ENCODE results near the gene TAGLN2.

Gene TAGLN2

DNA sequence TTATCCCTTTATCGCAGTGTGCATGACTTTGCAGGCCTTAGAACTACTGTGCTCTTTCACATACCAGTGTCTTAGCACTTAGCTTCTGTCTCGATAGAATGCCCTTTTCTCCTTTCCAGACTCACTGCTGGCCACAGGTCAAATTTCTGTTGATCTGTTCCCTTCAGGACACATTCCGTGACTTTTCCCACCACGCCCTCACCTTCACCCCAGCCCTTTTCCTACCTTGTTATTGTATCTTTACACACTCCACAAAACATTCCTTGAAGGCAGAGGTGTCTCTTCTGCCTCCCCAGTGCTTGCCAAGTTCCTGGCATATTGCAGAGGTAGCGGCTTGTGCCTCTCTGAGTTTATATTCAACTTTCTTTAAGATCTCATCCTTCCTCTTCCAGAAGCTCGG is 23.8 kb upstream of the TAGLN2 start:
- H3K4me1 ChIP-seq (ENCODE audit: control insufficient read depth in 1 of 2, insufficient read depth in 1 of 2, low read depth in 1 of 2, low read length in 1 of 2) = peaks cover 4 to 8% of the 10 kb centered on the region in 2 experiments
- no peak overlapping the region for H3K4me3 ChIP-seq (ENCODE audit: low read depth in 1 of 2, low read length in 1 of 2)
- H3K36me3 ChIP-seq = no peaks in the 10 kb centered on the region
- TF ChIP-seq, protein P1, sequence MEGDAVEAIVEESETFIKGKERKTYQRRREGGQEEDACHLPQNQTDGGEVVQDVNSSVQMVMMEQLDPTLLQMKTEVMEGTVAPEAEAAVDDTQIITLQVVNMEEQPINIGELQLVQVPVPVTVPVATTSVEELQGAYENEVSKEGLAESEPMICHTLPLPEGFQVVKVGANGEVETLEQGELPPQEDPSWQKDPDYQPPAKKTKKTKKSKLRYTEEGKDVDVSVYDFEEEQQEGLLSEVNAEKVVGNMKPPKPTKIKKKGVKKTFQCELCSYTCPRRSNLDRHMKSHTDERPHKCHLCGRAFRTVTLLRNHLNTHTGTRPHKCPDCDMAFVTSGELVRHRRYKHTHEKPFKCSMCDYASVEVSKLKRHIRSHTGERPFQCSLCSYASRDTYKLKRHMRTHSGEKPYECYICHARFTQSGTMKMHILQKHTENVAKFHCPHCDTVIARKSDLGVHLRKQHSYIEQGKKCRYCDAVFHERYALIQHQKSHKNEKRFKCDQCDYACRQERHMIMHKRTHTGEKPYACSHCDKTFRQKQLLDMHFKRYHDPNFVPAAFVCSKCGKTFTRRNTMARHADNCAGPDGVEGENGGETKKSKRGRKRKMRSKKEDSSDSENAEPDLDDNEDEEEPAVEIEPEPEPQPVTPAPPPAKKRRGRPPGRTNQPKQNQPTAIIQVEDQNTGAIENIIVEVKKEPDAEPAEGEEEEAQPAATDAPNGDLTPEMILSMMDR (IDR thresholded peaks at IDR 0.05) = no peak
- H3K27ac ChIP-seq = no peak overlapping the region
- H3K27me3 ChIP-seq = peaks cover 54% of the 10 kb centered on the region
- H3K9me3 ChIP-seq = no peaks in the 10 kb centered on the region

DNA sequence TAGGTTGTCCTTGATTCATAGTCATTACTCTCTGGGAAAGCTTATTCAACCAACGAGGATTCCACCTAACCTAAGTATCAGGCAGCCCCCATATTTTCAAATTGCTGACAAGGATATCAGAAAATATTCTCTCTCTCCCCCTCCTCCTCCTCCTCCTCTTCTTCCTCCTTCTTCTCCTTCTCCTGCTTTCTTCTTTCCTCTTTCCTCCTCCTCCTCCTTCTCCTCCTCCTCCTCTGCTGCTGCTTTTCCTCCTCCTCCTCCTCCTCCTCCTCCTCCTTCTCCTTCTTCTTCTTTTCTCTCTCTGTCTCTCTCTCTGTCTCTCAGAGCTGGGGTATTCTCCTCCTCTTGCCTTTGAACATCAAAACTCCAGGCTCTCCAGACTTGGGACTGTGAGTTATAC is 22.6 kb upstream of the TAGLN2 start:
- Histone ChIP-seq H3K27me3 (peaks cover 60% of the 10 kb centered on the region), H3K4me1 (ENCODE audit: control insufficient read depth in 1 of 2, insufficient read depth in 1 of 2, low read depth in 1 of 2, low read length in 1 of 2) (peaks cover 4 to 8% of the 10 kb centered on the region in 2 experiments), H3K4me3 (ENCODE audit: low read depth in 1 of 2, low read length in 1 of 2) (no peak overlapping the region), H3K36me3 (no peaks in the 10 kb centered on the region), H3K27ac (no peak overlapping the region), H3K9me3 (no peaks in the 10 kb centered on the region)
- TF ChIP-seq, protein P1 (IDR thresholded peaks at IDR 0.05) = no peak

DNA sequence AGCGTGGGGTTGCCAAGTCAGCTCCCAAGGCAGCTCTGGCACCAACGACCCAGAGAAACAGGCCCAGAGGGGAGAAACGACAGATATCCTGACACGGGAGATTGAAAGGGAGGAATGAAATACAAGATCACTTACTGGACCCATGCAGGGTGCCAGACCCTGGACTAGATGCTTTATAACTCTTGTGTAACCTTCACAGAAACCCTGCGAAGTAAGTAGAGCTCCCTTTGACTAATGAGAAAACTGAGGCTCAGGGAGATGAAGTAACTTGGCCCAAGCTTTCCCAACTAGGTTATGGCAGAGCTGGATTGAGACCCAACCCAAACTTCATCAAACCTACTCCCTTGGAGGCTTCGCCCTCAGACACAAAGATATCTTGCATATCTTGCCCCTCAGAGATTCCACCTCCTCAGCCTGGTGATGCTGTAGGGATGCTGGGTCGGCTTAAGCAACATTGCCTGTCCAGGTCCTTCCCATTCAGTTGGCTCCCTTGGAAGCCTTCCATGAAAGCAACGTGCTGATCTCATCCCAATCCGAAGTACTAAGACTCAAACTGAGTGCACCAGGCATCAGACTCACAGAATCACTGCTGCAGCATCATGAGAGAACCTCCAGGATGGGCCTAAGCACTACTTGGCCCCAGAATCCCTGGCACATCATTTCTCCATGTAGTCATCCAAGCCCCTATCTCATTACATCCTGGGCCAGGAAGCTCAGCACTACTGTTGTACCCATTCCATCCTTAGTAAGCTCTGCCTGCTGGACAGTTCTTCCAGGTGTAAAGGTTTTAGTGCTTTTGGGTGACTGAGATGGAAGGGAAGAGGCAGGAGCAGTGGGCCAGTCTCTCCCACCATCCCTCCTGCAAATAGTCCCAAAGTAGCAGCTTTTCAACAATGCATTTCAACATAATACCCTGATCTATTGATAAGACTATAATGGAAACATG is 21.2 kb upstream of the TAGLN2 start:
- Histone ChIP-seq H3K9me3 (no peaks in the 10 kb centered on the region), H3K4me3 (ENCODE audit: low read depth in 1 of 2, low read length in 1 of 2) (no peak overlapping the region), H3K36me3 (no peaks in the 10 kb centered on the region), H3K27ac (no peak overlapping the region), H3K27me3 (peaks cover 63% of the 10 kb centered on the region), H3K4me1 (ENCODE audit: control insufficient read depth in 1 of 2, insufficient read depth in 1 of 2, low read depth in 1 of 2, low read length in 1 of 2) (peaks cover 4 to 8% of the 10 kb centered on the region in 2 experiments)
- TF ChIP-seq, protein P1 (IDR thresholded peaks at IDR 0.05) = no peak

DNA sequence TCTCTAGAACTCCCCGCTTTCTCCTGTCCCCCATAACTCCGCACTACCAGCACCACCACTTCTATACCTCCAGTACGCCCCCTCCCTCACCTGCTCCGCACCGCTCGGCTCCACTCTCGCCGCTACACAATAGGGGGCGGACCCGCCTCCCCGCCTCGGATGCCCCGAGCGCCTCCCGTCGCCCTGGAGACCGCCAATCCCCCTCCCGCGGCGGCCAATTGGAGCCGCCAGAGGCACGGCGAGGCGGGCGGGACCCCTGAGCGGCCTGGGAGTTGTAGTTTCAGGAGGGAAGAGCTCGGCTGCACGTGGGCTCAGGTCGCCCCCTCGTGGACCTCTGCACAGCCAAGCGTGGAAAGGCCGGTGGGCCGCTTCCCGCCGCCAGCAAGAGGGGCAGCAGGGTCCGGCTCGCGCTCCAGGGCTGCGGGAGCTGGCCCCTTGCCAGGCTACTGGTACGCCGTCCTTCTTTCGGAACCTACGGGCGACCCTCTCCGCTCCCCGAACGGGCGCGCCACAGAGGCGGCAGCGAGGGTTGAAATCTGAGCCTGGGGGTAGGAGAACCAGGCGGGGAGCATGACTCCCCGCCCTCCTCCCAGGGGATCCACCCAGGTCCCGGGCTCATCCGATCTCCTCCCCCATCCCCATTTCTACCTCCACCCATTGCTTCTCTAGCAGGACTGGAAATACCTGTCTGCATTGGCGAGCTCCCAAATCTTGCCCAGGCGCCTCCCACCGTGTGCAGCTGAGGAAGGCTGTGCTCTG is 20.4 kb upstream of the TAGLN2 start, which contains the start of gene IGSF9:
TSS of gene IGSF9 (minus strand) at position 131 of the 759 bp plus-strand sequence. CDS start 2,159 bp downstream, outside the sequence.
- no peak within 1 kb of the TSS for H3K27ac ChIP-seq
- H3K4me1 ChIP-seq (ENCODE audit: control insufficient read depth in 1 of 2, insufficient read depth in 1 of 2, low read depth in 1 of 2, low read length in 1 of 2) = peaks cover 4 to 8% of the 10 kb centered on the region in 2 experiments
- TF ChIP-seq, protein P1 (IDR thresholded peaks at IDR 0.05) = no peak
- no peaks in the 10 kb centered on the region for H3K36me3 ChIP-seq
- peak within 1 kb of the TSS in 1 of 2 experiments; percentile 10 for H3K4me3 ChIP-seq (ENCODE audit: low read depth in 1 of 2, low read length in 1 of 2)
- H3K9me3 ChIP-seq = no peaks in the 10 kb centered on the region
- H3K27me3 ChIP-seq = peaks cover 62% of the 10 kb centered on the region

DNA sequence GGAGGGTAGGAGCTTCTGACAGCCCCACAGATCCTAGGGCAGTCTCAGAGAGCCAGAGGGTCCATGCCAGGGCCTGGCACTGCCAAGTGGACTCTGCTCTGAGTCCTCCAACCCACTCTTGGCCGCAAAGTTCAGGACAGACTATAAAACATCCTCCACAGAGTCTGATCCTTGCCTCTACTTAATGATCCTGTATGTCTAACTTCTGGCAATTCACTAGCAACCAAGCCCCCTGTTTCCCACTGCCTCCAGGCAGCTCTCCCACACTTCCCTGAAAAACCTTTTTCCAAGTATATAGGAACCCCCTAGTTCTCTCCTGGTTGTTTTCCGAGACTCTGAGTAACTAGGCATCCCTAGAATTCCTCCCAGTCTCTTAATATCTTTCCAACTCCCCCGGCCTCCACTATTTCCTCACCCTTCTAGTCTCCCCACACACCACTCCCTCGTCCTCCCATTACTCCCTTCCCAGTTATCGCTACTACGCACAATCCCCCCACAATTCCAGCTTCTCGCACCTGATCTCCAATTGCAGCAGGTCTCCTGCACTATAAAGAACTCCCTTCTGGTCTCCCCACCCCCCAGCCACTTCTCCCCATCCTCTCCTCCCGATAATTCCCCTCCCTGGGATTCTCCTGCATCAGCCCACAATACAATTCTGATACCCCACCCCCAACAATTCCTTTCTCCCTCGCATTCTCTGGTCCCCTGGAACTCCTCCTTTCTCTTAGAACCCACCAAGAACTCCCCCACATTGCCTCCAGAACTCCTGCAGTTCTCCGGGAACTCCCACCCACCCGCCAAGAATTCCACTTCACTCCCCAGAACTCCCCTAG is 19.5 kb upstream of the TAGLN2 start:
- H3K9me3 ChIP-seq = no peaks in the 10 kb centered on the region
- peaks cover 4 to 8% of the 10 kb centered on the region in 2 experiments for H3K4me1 ChIP-seq (ENCODE audit: control insufficient read depth in 1 of 2, insufficient read depth in 1 of 2, low read depth in 1 of 2, low read length in 1 of 2)
- peak overlapping the region in 1 of 2 experiments; percentile 10 for H3K4me3 ChIP-seq (ENCODE audit: low read depth in 1 of 2, low read length in 1 of 2)
- no peaks in the 10 kb centered on the region for H3K36me3 ChIP-seq
- H3K27ac ChIP-seq = no peak overlapping the region
- TF ChIP-seq, protein P1 (IDR thresholded peaks at IDR 0.05) = no peak
- H3K27me3 ChIP-seq = peaks cover 62% of the 10 kb centered on the region
